ENCODE data around the gene ATP1A1. TPM values are rescaled to one million over a fixed set of nuclear protein-coding genes. Genes with fewer than 3 reads are reported as not detected.

ATP1A1 gene
- total RNA-seq, 1 experiment from 2014 or later = 189 TPM

GRCh38 chr1:116343019-116343418, 30.0 kb upstream of the ATP1A1 start:
- DNase-seq (ENCODE audit: low read depth) = no peak

GRCh38 chr1:116345011-116345410, 28.0 kb upstream of the ATP1A1 start:
- no peak for DNase-seq (ENCODE audit: low read depth)

- no peak for DNase-seq (ENCODE audit: low read depth)
These were observed 27.2 kb upstream of the ATP1A1 start for GRCh38 chr1:116345843-116346242.

GRCh38 chr1:116346943-116347673, 25.9 kb upstream of the ATP1A1 start:
- DNase-seq (ENCODE audit: low read depth) = no peak

- DNase-seq (ENCODE audit: low read depth) = no peak
These were observed 25.3 kb upstream of the ATP1A1 start for GRCh38 chr1:116347696-116348095.

- DNase-seq (ENCODE audit: low read depth) = no peak
These were observed 22.9 kb upstream of the ATP1A1 start for GRCh38 chr1:116350097-116350645.

GRCh38 chr1:116351914-116352313, 21.1 kb upstream of the ATP1A1 start:
- no peak for DNase-seq (ENCODE audit: low read depth)

GRCh38 chr1:116352349-116352813, 20.7 kb upstream of the ATP1A1 start:
- DNase-seq (ENCODE audit: low read depth) = no peak

GRCh38 chr1:116353155-116353554, 19.9 kb upstream of the ATP1A1 start:
- DNase-seq (ENCODE audit: low read depth) = no peak

- DNase-seq (ENCODE audit: low read depth) = no peak
These were observed 17.0 kb upstream of the ATP1A1 start for GRCh38 chr1:116356067-116356466.

GRCh38 chr1:116356673-116357072, 16.4 kb upstream of the ATP1A1 start:
- peak; percentile 72 for DNase-seq (ENCODE audit: low read depth)

GRCh38 chr1:116357487-116357886, 15.6 kb upstream of the ATP1A1 start:
- DNase-seq (ENCODE audit: low read depth) = no peak

- DNase-seq (ENCODE audit: low read depth) = peak; percentile 71
These were observed 13.8 kb upstream of the ATP1A1 start for GRCh38 chr1:116359060-116359830.

GRCh38 chr1:116359871-116360270, 13.2 kb upstream of the ATP1A1 start:
- DNase-seq (ENCODE audit: low read depth) = no peak

GRCh38 chr1:116360429-116361173, 12.4 kb upstream of the ATP1A1 start:
- no peak for DNase-seq (ENCODE audit: low read depth)

- DNase-seq (ENCODE audit: low read depth) = no peak
These were observed 11.4 kb upstream of the ATP1A1 start for GRCh38 chr1:116361648-116362047.

- DNase-seq (ENCODE audit: low read depth) = no peak
These were observed 11.0 kb upstream of the ATP1A1 start for GRCh38 chr1:116362050-116362449.

- no peak for DNase-seq (ENCODE audit: low read depth)
These were observed 7.7 kb upstream of the ATP1A1 start for GRCh38 chr1:116365353-116365780.

GRCh38 chr1:116365857-116366256, 7.2 kb upstream of the ATP1A1 start:
- no peak for DNase-seq (ENCODE audit: low read depth)

GRCh38 chr1:116367256-116367945, 5.6 kb upstream of the ATP1A1 start:
- no peak for DNase-seq (ENCODE audit: low read depth)

- peak; percentile 59 for DNase-seq (ENCODE audit: low read depth)
These were observed 4.8 kb upstream of the ATP1A1 start for GRCh38 chr1:116368241-116368640.

Measured in HT1080 (cell line).